Hepatocyte (in vitro differentiated cells): ENCODE measurements around the gene PEX13.

Source experiments
- CTCF ChIP-seq: fragments of 200-600 bp; sonication (generic); IDR thresholded peaks from 2 replicates; pipeline ENCODE4 v1.5.1; 2016; ENCODE audit warnings: antibody characterized with exemption, mild to moderate bottlenecking; ENCODE audit not compliant: poor library complexity
- EZH2 ChIP-seq: fragments of 200-600 bp; sonication (generic); IDR thresholded peaks from 2 replicates; pipeline ENCODE4 v1.6.1; 2016; ENCODE audit warnings: antibody characterized with exemption, mild to moderate bottlenecking, borderline replicate concordance

- TF ChIP-seq CTCF (no peak), EZH2 (no peak)
These were observed 2.8 kb upstream of the PEX13 start for GRCh38 chr2:61014763-61015162.
